SK-N-MC (cell line): Measurements from ENCODE around the gene APOC4.

Experiments used
- DNase-seq: peaks from one replicate; pipeline ENCODE4 v3.0.0-alpha.2; 2011; ENCODE audit warnings: low read depth, low spot score
- H3K27ac ChIP-seq: fragments of 200-600 bp; sonication (generic); 2 replicates; pipeline ENCODE4 v1.5.1; 2016; ENCODE audit warnings: mixed run types
- H3K36me3 ChIP-seq: fragments of 200-600 bp; sonication (generic); 2 replicates; pipeline ENCODE4 v1.6.1; 2017; ENCODE audit warnings: antibody characterized with exemption, low read length, mixed read lengths; ENCODE audit not compliant: insufficient read depth
- H3K4me3 ChIP-seq: fragments of 200-600 bp; sonication (generic); 2 replicates; pipeline ENCODE4 v1.5.1; 2016
- H3K9ac ChIP-seq: fragments of 200-600 bp; sonication (generic); 2 replicates; pipeline ENCODE4 v1.8.0; 2017; ENCODE audit warnings: mixed run types, mixed read lengths; ENCODE audit not compliant: insufficient read length
- H3K9me3 ChIP-seq: fragments of 200-600 bp; sonication (generic); 2 replicates; pipeline ENCODE4 v1.6.1; 2017; ENCODE audit warnings: low read depth, mild to moderate bottlenecking, antibody characterized with exemption, low read length, moderate library complexity, mixed read lengths
- EZH2 ChIP-seq: fragments of 200-600 bp; sonication (generic); IDR thresholded peaks from one replicate; pipeline ENCODE4 v1.6.1; 2017; ENCODE audit warnings: antibody characterized with exemption
- FOXP2 ChIP-seq: optimal IDR thresholded peaks from 2 replicates; pipeline ENCODE3; 2011; ENCODE audit warnings: mild to moderate bottlenecking, moderate library complexity; ENCODE audit not compliant: insufficient read depth; ENCODE audit errors: extremely low read length, control extremely low read depth
- POLR2AphosphoS5 ChIP-seq: IDR thresholded peaks from 2 replicates; pipeline ENCODE4 v1.6.1; 2012; ENCODE audit warnings: mild to moderate bottlenecking, low read depth, low read length, borderline replicate concordance

Gene APOC4

GRCh38 chr19:44986389-44986788 lies 44.4 kb downstream of the APOC4 start:
- H3K36me3 ChIP-seq = peaks cover 5% of the 10 kb centered on the region; the same call in 1 of the 2 replicates
- H3K9me3 ChIP-seq = no peaks in the 10 kb centered on the region
- no peak for DNase-seq
- no peak overlapping the region for H3K9ac ChIP-seq
- H3K27ac ChIP-seq = no peak overlapping the region
- no peak overlapping the region for H3K4me3 ChIP-seq
- no peak for TF ChIP-seq EZH2
- TF ChIP-seq POLR2AphosphoS5 = no peak
- TF ChIP-seq FOXP2 = no peak

DNA sequence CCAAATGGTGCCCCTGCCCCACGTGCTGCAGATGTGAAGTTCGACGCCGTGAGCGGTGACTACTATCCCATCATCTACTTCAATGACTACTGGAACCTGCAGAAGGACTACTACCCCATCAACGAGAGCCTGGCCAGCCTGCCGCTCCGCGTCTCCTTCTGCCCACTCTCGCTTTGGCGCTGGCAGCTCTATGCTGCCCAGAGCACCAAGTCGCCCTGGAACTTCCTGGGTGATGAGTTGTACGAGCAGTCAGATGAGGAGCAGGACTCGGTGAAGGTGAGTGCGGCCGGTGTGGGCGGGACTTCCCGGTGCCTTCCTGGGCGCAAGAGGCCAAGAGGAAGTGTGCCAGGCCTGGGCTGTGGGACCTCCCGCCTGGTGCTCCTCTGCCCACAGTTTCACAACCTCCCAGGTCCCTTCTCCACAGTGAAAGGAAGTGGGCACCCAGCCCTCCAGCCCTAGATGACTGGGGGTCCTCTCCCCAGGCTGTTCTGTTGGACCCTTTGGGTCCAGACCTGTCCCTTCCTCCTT lies 45.2 kb downstream of the APOC4 start:
- no peak for DNase-seq
- Histone ChIP-seq H3K36me3 (peaks cover 5% of the 10 kb centered on the region; the same call in 1 of the 2 replicates), H3K4me3 (no peak overlapping the region), H3K27ac (no peak overlapping the region), H3K9me3 (no peaks in the 10 kb centered on the region), H3K9ac (no peak overlapping the region)
- TF ChIP-seq POLR2AphosphoS5 = no peak
- TF ChIP-seq FOXP2 = no peak
- TF ChIP-seq EZH2 = no peak

- Histone ChIP-seq H3K36me3 (peaks cover 5% of the 10 kb centered on the region; the same call in 1 of the 2 replicates), H3K9me3 (no peaks in the 10 kb centered on the region), H3K27ac (no peak overlapping the region), H3K4me3 (no peak overlapping the region), H3K9ac (no peak overlapping the region)
- no peak for DNase-seq
- TF ChIP-seq EZH2 (no peak), POLR2AphosphoS5 (no peak), FOXP2 (no peak)
Observed at GRCh38 chr19:44988273-44988672, 46.2 kb downstream of the APOC4 start.

DNA sequence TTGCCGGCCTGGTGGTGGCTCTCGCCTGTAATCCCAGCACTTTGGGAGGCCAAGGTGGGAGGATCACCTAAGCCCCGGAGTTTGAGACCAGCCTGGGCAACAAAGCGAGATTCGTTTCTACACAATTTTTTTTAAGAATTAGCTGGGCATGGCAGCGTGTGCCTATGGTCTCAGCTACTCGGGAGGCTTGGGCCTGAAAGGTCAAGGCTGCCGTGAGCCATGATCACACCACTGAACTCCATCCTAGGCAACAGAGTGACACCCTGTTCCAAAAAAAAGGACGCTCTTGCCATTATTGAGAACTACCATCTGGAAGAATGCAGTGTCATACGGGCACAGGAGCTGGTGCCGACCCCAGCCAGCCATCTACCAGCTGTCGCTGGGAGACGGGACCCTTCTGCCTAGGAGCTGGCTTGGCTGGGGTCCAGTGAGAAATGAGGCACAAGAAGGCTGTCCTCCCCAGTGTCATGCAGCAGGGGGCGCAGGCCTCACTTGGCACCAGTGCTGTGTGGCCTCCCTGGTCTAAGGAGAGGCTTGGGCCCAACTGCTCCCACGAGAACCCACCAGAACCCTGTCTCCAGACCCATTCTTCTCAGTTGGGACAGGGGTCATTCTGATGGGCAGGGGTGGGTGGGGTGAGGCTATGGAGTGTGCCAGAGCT lies 47.0 kb downstream of the APOC4 start:
- no peaks in the 10 kb centered on the region for H3K9me3 ChIP-seq
- peaks cover 5% of the 10 kb centered on the region; the same call in 1 of the 2 replicates for H3K36me3 ChIP-seq
- no peak overlapping the region for H3K9ac ChIP-seq
- DNase-seq = no peak
- H3K4me3 ChIP-seq = no peak overlapping the region
- TF ChIP-seq POLR2AphosphoS5 = no peak
- no peak for TF ChIP-seq EZH2
- TF ChIP-seq FOXP2 = no peak
- no peak overlapping the region for H3K27ac ChIP-seq

DNA sequence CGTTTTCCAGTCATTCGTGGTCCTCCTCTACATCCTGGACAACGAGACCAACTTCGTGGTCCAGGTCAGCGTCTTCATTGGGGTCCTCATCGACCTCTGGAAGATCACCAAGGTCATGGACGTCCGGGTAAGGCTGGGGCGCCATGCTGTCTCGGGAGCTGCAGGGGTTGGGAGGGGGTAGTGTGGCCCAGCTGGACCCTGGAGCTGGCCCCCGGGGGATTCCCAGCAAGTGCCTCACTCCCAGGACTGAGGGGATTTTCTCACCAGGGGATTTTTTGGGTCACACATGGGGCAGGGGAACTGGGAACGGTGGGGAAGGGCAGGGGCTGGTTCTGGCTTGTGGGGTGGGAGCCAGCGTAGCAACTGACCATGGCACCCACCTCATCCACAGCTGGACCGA lies 48.4 kb downstream of the APOC4 start:
- no peaks in the 10 kb centered on the region for H3K9me3 ChIP-seq
- DNase-seq = no peak
- TF ChIP-seq FOXP2 (no peak), EZH2 (no peak)
- H3K36me3 ChIP-seq = no peaks in the 10 kb centered on the region; the same call in 1 of the 2 replicates
- H3K27ac ChIP-seq = no peak overlapping the region
- H3K9ac ChIP-seq = no peak overlapping the region
- H3K4me3 ChIP-seq = no peak overlapping the region

DNA sequence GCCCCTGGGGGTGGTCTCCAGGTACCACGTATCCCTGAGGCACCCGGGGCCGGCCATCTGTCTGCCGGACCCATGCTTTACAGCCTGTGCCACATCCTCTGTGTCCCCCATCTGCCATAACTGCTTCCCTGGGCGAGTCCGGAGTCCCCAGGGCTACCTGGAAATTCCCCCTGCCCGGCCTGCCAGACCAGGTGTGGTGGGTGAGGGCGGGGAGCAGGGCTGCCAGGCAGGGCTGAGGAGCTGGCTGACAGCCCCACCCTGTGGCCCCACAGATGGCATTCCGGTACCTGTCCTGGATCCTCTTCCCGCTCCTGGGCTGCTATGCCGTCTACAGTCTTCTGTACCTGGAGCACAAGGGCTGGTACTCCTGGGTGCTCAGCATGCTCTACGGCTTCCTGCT lies 48.9 kb downstream of the APOC4 start:
- no peaks in the 10 kb centered on the region for H3K9me3 ChIP-seq
- no peak overlapping the region for H3K9ac ChIP-seq
- H3K36me3 ChIP-seq = no peaks in the 10 kb centered on the region; the same call in 1 of the 2 replicates
- TF ChIP-seq EZH2 (no peak), FOXP2 (no peak), POLR2AphosphoS5 (no peak)
- no peak for DNase-seq
- H3K27ac ChIP-seq = no peak overlapping the region
- no peak overlapping the region for H3K4me3 ChIP-seq

- no peaks in the 10 kb centered on the region; the same call in 1 of the 2 replicates for H3K36me3 ChIP-seq
Observed at GRCh38 chr19:44992336-44993163, 50.5 kb downstream of the APOC4 start.

GRCh38 chr19:44993526-44993925 lies 51.5 kb downstream of the APOC4 start:
- Histone ChIP-seq H3K9ac (no peak overlapping the region), H3K27ac (no peak overlapping the region), H3K4me3 (no peak overlapping the region), H3K9me3 (no peaks in the 10 kb centered on the region), H3K36me3 (no peaks in the 10 kb centered on the region; the same call in 1 of the 2 replicates)
- DNase-seq = no peak
- no peak for TF ChIP-seq POLR2AphosphoS5
- no peak for TF ChIP-seq EZH2
- no peak for TF ChIP-seq FOXP2

More at GRCh38 chr19:44992336-44993163, 50.5 kb downstream of the APOC4 start:
- no peak overlapping the region for H3K27ac ChIP-seq
- DNase-seq = no peak
- H3K9me3 ChIP-seq = no peaks in the 10 kb centered on the region
- H3K4me3 ChIP-seq = no peak overlapping the region
- H3K9ac ChIP-seq = no peak overlapping the region
- no peak for TF ChIP-seq POLR2AphosphoS5
